SIG-M5 (cell line): ENCODE data around the gene ATF3.
A peak's percentile ranks its signal among the peaks of the same experiment; 100 is the strongest.

Experiments used
- DNase-seq: peaks from one replicate; lab custom pipeline; 2025; lab: John Stamatoyannopoulos, UW

Gene ATF3

GRCh38 chr1:212586206-212587015, 22.1 kb upstream of the ATF3 start:
- DNase-seq = no peak

DNA sequence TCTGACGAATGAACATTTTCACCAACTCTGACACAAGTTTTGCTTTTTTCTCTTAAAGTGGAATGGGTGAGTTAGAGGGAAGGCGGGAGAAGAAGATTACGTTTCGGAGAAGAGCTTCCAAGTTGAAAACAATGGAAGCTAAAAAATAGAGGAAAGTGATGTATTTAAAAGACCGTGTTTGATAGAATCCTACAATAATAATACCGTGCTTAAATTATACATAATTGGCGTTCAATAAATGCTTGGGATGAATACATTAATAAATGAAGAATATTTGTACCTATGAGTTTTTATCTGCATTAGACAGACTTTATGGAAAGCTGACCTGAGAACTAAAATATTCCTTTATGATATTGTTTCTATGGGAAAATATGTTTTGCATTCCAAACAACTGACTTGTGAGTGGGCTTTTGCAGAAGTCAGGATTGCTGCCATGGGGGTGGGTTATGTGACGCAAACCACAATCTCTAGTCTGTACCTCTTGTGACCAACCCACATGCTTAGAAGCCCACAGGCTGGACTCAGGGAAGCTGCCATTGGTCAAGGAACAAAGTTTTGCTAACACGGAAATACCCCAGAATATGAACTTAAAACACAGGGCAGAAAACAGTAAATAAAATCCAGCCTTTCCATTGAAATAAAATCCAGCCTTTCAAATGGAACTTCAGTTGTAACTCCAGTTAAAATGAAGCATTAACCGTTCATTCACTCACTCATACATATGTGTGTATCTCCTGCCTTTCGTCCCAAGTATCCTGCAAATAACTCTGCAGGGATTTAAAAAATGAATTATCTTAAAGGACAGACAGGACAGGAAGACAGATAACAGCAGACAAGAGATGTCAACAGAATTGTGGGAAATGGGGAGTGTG, 21.3 kb upstream of the ATF3 start:
- DNase-seq = no peak

GRCh38 chr1:212587888-212588510, 20.6 kb upstream of the ATF3 start:
- DNase-seq = no peak

DNA sequence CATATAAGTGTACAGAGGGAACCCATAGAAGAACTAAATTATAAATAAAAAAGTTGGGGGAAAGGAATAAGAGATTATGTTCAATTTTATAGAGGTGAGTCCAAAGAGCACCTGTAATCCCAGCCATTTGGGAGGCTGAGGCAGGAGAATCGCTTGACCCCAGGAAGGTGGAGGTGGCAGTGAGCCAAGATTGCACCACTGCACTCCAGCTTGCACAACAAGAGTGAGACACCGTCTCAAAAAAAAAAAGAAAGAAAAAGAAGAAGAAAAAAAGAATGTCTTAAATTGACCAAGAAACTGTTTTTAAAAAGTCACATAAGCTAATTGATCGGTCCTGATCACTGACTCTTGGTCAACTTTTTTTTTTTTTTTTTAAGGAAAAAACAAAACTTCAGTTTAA, 19.1 kb upstream of the ATF3 start:
- no peak for DNase-seq

- DNase-seq = no peak
Observed at GRCh38 chr1:212591922-212592321, 16.6 kb upstream of the ATF3 start.

- no peak for DNase-seq
Observed at GRCh38 chr1:212593821-212594251, 14.7 kb upstream of the ATF3 start.

DNA sequence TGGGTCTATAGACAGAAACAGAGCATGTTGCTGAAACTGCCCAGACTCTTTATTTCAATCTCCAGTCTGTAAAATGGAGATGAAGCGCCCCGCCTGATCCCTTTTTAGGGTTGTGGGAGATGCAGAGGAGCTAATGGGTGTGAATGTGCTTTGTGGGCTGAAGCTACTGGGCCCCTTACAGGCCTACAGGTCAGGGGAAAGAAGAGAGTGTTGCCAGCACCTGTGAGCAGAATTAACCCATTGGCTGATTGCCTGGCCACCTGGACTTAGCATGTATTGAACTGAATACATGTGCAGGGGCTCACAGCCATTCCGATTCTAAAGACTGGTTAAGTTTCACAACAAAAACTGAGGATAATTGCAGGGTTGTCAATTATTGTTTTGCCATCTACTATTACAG, 13.9 kb upstream of the ATF3 start:
- no peak for DNase-seq

GRCh38 chr1:212595229-212595628, 13.3 kb upstream of the ATF3 start:
- no peak for DNase-seq

- peak; percentile 19 for DNase-seq
Observed at GRCh38 chr1:212595787-212596714, 12.5 kb upstream of the ATF3 start.

DNA sequence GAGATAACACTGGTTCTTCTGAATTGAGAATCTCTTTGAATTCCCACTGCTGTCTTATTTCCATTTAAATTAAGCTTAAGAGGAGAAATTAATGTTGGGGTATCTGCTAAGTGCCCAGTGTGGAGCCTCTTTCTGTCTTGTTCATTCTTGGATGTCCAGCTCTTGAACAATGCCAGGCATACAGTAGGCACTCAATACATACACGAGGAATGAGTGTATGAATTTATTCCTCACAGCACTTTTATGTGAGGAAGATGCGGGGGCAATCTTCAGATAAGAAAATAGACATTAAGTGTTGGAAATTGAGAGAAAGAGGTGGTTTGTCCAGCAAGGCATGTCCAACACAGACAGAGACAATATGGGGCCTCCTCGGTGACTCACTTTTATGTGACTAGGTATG, 11.8 kb upstream of the ATF3 start:
- DNase-seq = no peak

DNA sequence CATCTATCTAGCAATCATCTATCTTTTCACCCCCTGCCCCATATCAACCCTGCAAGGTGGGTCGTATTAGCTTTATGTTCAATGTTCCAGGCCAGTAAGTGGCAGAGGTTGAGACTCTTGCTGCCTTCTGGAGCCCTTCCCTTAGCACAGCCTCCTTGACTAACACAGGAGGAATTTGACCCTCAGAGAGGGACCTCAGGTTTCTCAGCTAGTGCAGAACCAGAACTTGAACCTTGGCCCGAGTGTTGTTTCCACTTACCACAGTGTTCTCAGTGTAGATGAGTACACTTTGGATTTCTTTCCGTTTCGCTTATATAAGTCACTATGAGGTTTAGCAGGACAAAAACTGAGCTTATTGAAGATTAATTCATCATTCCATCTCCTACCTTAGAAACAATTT, 11.1 kb upstream of the ATF3 start:
- no peak for DNase-seq

- DNase-seq = no peak
Observed at GRCh38 chr1:212600071-212600915, 8.3 kb upstream of the ATF3 start.

DNA sequence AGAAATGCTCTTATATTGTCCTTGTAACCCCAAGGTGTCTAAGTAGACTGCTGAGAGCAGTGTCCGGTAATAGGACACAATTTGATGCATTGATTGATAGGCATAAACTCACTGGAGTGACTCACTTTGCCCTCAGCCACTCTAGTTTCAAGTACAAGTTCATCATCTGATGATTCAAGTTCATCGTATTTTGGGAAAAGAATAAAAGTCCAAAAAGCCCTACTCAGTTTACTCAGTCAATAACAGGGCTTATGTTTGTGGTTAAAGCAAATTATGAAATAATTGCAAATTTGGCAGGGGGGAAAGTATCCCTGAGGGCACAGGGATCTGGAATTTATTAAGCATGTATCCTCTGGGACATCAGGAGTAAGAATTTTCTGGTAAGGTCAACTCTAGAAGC, 7.6 kb upstream of the ATF3 start:
- DNase-seq = no peak

DNA sequence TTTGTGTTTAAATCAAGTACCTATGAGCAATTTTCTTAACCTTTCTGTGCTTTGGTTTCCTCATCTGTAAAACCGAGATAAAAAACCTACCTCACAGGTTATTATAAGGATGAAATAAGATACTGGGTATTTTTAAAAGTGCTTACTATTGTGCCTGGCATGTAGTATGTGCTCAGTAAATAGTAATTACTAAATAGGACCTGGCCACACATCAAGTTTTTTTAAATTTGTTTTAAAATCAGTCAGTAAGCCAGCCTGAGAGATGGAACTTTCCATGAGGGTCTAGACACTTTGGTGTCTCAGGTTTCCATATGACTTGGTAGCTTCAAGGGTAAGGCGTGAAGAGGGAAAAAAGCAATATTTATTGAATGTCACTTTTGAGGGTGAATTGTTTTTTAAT, 7.0 kb upstream of the ATF3 start:
- DNase-seq = no peak

DNA sequence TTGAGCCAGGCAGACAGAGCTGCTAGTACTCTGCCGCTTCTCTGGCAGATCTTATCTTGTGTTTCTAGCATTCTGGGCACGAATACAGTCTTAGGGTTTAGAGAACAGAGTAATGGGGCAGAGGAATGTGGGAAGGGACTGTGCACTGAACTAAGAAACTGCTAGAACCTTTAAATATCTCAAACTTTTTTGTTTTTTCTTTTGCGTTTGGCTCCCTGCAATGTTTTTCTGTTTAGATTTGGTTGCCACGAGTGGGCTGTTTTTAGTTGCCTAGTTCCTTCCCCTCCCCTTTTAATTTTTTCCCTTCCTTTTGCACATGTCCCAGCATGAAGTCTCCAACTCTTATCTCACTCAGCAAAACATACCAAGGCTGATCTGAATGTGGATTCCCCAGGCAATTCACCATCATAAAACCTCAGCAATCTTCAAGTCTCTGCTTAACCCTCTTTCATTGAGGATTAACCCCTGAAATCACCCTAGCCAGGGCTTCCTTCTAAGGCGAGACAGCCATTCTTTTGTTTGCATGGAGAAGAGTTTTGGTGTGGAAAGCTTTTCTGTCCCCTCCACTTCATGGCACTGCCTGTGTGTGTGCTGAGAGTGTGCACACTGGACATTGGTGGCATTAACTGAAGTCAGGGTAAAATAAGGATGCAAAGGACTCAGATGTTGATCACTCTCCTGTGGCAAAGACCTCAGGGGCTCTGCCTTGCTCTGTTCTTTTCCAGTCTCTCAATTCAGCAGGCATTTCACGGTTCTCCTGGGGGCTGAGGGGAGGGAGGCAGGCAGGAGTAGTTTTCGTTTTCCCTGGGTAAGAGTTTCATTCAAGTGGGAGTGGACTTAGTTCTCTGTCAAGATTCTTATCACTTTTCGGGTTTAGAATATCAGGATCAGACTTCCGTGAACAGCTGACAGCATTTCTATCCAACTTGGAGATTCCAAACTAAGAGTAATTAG, 2.8 kb upstream of the ATF3 start:
- DNase-seq = no peak

DNA sequence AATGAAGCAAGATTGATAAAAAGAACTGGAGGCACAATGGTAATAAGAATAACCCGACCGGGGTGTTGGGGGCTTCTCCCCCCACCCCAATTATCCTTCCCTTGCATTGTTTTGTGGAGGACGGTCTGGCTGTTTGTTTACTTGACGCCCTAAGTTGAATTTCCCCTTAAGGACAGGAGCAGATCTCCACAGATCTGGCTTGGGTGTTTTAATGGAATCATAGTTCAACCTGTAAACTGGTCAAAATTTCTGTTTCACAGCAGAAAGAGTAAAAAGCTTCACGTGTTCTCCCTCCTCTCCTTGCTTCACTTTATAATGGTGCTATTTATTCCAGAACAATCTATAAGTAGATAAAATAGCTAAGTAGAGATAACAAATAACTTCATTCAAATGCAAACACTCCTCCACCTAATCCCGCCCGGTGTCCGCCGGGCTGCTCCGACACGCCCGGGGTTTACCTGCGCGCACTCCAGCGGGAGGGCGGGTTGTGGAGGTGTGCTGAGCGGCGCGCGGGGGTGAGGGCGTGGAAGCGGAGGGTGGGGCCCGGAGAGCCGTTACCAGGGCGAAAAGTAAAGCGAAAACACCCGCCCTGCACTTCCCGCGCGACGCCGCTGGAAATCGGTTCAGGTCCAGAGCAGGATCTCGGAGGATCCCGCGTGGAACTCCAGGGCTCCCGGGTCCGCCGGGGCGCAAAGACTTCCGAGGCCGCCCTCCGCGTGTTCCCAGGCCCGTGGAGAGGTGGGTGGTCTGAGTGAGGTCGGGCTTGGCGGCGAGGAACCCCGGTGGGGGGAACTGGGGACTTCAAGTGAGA, 2.0 kb upstream of the ATF3 start:
- DNase-seq = no peak

GRCh38 chr1:212607206-212607912, 1.2 kb upstream of the ATF3 start:
- no peak for DNase-seq

- DNase-seq = no peak
Observed at GRCh38 chr1:212607913-212608391, 609 bp upstream of the ATF3 start.
